HG03342 (cell line): ENCODE data around the gene CBX6.
"Not testable (repeated sequence)": the region's sequence is repeated elsewhere in the genome, so short reads cannot be mapped to it uniquely, and the experiment has no call there.

Experiments
- ATAC-seq: cut with Tn5 transposase; IDR thresholded peaks from one replicate; pipeline ENCODE4 v1.9.1; 2021; ENCODE audit warnings: mild to moderate bottlenecking, moderate library complexity; ENCODE audit not compliant: unreplicated experiment

The CBX6 gene

GRCh38 chr22:38872172-38872830 lies at the start of gene CBX6:
CBX6 (minus strand) TSS chr22:38872216; CDS start chr22:38872190, 26 bp downstream.
- peak; percentile 55 for ATAC-seq

- ATAC-seq: no peak
Observed at GRCh38 chr22:38921806-38922205, 49.8 kb upstream of the CBX6 start.

GRCh38 chr22:38921120-38921519 lies 49.1 kb upstream of the CBX6 start:
- ATAC-seq: no peak

GRCh38 chr22:38919631-38920190 lies 47.7 kb upstream of the CBX6 start:
- ATAC-seq: no peak

- no peak for ATAC-seq
Observed at GRCh38 chr22:38911434-38911833, 39.4 kb upstream of the CBX6 start.

GRCh38 chr22:38907767-38908166 lies 35.8 kb upstream of the CBX6 start:
- no peak for ATAC-seq

GRCh38 chr22:38906052-38906451 lies 34.0 kb upstream of the CBX6 start:
- no peak for ATAC-seq

- not testable (repeated sequence) for ATAC-seq
Observed at GRCh38 chr22:38904052-38904617, 32.1 kb upstream of the CBX6 start.

GRCh38 chr22:38901111-38901641 lies 29.2 kb upstream of the CBX6 start:
- ATAC-seq: no peak

- ATAC-seq: no peak
Observed at GRCh38 chr22:38900677-38901076, 28.7 kb upstream of the CBX6 start.

- no peak for ATAC-seq
Observed at GRCh38 chr22:38891256-38891655, 19.2 kb upstream of the CBX6 start.

- no peak for ATAC-seq
Observed at GRCh38 chr22:38890377-38890776, 18.4 kb upstream of the CBX6 start.

- no peak for ATAC-seq
Observed at GRCh38 chr22:38886333-38886732, 14.3 kb upstream of the CBX6 start.

GRCh38 chr22:38882972-38883622 lies 11.1 kb upstream of the CBX6 start:
- ATAC-seq: no peak

GRCh38 chr22:38881997-38882879 lies 10.2 kb upstream of the CBX6 start:
- no peak for ATAC-seq

GRCh38 chr22:38881464-38881871 lies 9.5 kb upstream of the CBX6 start:
- no peak for ATAC-seq

GRCh38 chr22:38879961-38880360 lies 7.9 kb upstream of the CBX6 start:
- ATAC-seq: no peak

- no peak for ATAC-seq
Observed at GRCh38 chr22:38879108-38879729, 7.2 kb upstream of the CBX6 start.

GRCh38 chr22:38878001-38878400 lies 6.0 kb upstream of the CBX6 start:
- no peak for ATAC-seq

GRCh38 chr22:38874529-38875222 lies 2.7 kb upstream of the CBX6 start:
- no peak for ATAC-seq
